HepG2 (cell line): ENCODE results near the gene IL3RA. TPM values are rescaled to one million over a fixed set of nuclear protein-coding genes. Genes with fewer than 3 reads are reported as not detected.

ENCODE experiments used
- EZH2 ChIP-seq: conservative IDR thresholded peaks from 2 replicates; pipeline ENCODE4 v1.6.1; 2012; ENCODE audit warnings: mild to moderate bottlenecking, low read depth, low read length, moderate library complexity
- FLYWCH1 ChIP-seq: sonication (generic); formaldehyde crosslinking; IDR thresholded peaks from 2 replicates; pipeline ENCODE4 v1.8.1; 2023; ENCODE audit warnings: mild to moderate bottlenecking, missing genetic modification reagents
- KLF12 ChIP-seq: sonication (generic); formaldehyde crosslinking; IDR thresholded peaks from 2 replicates; pipeline ENCODE4 v1.4.0; 2020; ENCODE audit warnings: missing genetic modification reagents, borderline replicate concordance
- NCOA2 ChIP-seq: sonication (generic); formaldehyde crosslinking; IDR thresholded peaks from 2 replicates; pipeline ENCODE4 v1.8.0; 2022; ENCODE audit warnings: inconsistent platforms
- NFE2 ChIP-seq: sonication (generic); formaldehyde crosslinking; IDR thresholded peaks from 2 replicates; pipeline ENCODE4 v1.4.0; 2020; ENCODE audit warnings: missing genetic modification reagents
- NR2F1 ChIP-seq, 2 experiments: fragments of 450-650 bp in 1 of 2; formaldehyde crosslinking in 1 of 2; IDR thresholded peaks; 2 replicates each; pipeline versions ENCODE4 v1.5.0 to v1.6.1; 2016 to 2020; ENCODE audit warnings: mild to moderate bottlenecking in 1 of 2, missing compliant biosample characterization in 1 of 2, missing genetic modification reagents in 1 of 2, moderate library complexity in 1 of 2
- SIX4 ChIP-seq: sonication (generic); formaldehyde crosslinking; IDR thresholded peaks from 2 replicates; pipeline ENCODE4 v1.4.0; 2020; ENCODE audit warnings: missing genetic modification reagents
- STAT5B ChIP-seq: sonication (generic); formaldehyde crosslinking; IDR thresholded peaks from 2 replicates; pipeline ENCODE4 v1.4.0; 2020; ENCODE audit warnings: missing genetic modification reagents
- ZBTB3 ChIP-seq: sonication (generic); formaldehyde crosslinking; IDR thresholded peaks from 2 replicates; pipeline ENCODE4 v1.4.0; 2020; ENCODE audit warnings: low read depth, mild to moderate bottlenecking, moderate library complexity, missing genetic modification reagents, borderline replicate concordance
- ZIK1 ChIP-seq: sonication (generic); formaldehyde crosslinking; IDR thresholded peaks from 2 replicates; pipeline ENCODE4 v1.5.0; 2020; ENCODE audit warnings: mild to moderate bottlenecking, low read depth, missing genetic modification reagents, borderline replicate concordance
- ZNF30 ChIP-seq: sonication (generic); formaldehyde crosslinking; IDR thresholded peaks from 2 replicates; pipeline ENCODE4 v1.5.0; 2020; ENCODE audit warnings: mild to moderate bottlenecking, missing genetic modification reagents
- ZNF382 ChIP-seq: sonication (generic); formaldehyde crosslinking; IDR thresholded peaks from 2 replicates; pipeline ENCODE4 v1.5.0; 2020; ENCODE audit warnings: missing genetic modification reagents, mild to moderate bottlenecking, borderline replicate concordance
- ZNF552 ChIP-seq: sonication (generic); formaldehyde crosslinking; IDR thresholded peaks from 2 replicates; pipeline ENCODE4 v1.9.0; 2022; ENCODE audit warnings: missing genetic modification reagents, mild to moderate bottlenecking, borderline replicate concordance
- ZNF567 ChIP-seq: sonication (generic); formaldehyde crosslinking; IDR thresholded peaks from 2 replicates; pipeline ENCODE4 v1.8.1; 2023; ENCODE audit warnings: mild to moderate bottlenecking, missing genetic modification reagents, borderline replicate concordance
- ZNF629 ChIP-seq: sonication (generic); formaldehyde crosslinking; conservative IDR thresholded peaks from 2 replicates; pipeline ENCODE4 v1.5.0; 2020; ENCODE audit warnings: missing genetic modification reagents
- ZNF709 ChIP-seq: sonication (generic); formaldehyde crosslinking; IDR thresholded peaks from 2 replicates; pipeline ENCODE4 v1.5.0; 2020; ENCODE audit warnings: mild to moderate bottlenecking, missing genetic modification reagents
- ZNF776 ChIP-seq: sonication (generic); formaldehyde crosslinking; IDR thresholded peaks from 2 replicates; pipeline ENCODE4 v1.4.0; 2020; ENCODE audit warnings: mild to moderate bottlenecking, missing genetic modification reagents
- ZNF782 ChIP-seq: sonication (generic); formaldehyde crosslinking; IDR thresholded peaks from 2 replicates; pipeline ENCODE4 v1.4.0; 2020; ENCODE audit warnings: missing genetic modification reagents, mild to moderate bottlenecking, borderline replicate concordance
- ZNF850 ChIP-seq: sonication (generic); formaldehyde crosslinking; conservative IDR thresholded peaks from 2 replicates; pipeline ENCODE4 v1.9.0; 2021; ENCODE audit warnings: mild to moderate bottlenecking, missing genetic modification reagents
- polyA plus RNA-seq, 8 experiments: library from polyadenylated mRNA; depleted of rRNA in 3 of 8; stranded (reverse) in 7 of 8; unstranded in 1 of 8; fragments of >200 nt; fragmentation: Illumina TruSeq in 4 of 8; extraction: Trizol in 4 of 8; gene quantifications; 2 replicates each; pipeline versions ENCODE4 v1.2.1 to v1.2.3, GENCODE V29; 2011 to 2016; ENCODE audit warnings: low read depth in 4 of 8, missing spikeins in 1 of 8, mixed read lengths in 1 of 8; ENCODE audit not compliant: insufficient read depth in 1 of 8
- total RNA-seq, 5 experiments: library from RNA; depleted of rRNA; stranded (reverse); fragments of >200 nt; fragmentation: Illumina TruSeq; extraction: Trizol; gene quantifications; 2 replicates each; pipeline ENCODE4 v1.2.3, GENCODE V29; 2016; ENCODE audit warnings: low read depth in 1 of 5
- TF ChIP-seq, protein P1 (sequence below): IDR thresholded peaks from 2 replicates; pipeline ENCODE4 v1.6.1; 2016; ENCODE audit warnings: low read depth, missing genetic modification reagents, missing compliant biosample characterization
- TF ChIP-seq, protein P2 (sequence below): sonication (generic); formaldehyde crosslinking; IDR thresholded peaks from 2 replicates; pipeline ENCODE4 v1.5.1; 2020; ENCODE audit warnings: missing genetic modification reagents, mild to moderate bottlenecking, borderline replicate concordance

IL3RA gene
- total and polyA plus RNA-seq, 2 of the 13 experiments (the other 11 are each of a cell fraction or from before 2014, with no cell fraction given): not detected

GRCh38 chrX:1391707-1392375, 55.3 kb downstream of the IL3RA start, which contains the start of gene SLC25A6 (continued):
- TF ChIP-seq, protein P1, sequence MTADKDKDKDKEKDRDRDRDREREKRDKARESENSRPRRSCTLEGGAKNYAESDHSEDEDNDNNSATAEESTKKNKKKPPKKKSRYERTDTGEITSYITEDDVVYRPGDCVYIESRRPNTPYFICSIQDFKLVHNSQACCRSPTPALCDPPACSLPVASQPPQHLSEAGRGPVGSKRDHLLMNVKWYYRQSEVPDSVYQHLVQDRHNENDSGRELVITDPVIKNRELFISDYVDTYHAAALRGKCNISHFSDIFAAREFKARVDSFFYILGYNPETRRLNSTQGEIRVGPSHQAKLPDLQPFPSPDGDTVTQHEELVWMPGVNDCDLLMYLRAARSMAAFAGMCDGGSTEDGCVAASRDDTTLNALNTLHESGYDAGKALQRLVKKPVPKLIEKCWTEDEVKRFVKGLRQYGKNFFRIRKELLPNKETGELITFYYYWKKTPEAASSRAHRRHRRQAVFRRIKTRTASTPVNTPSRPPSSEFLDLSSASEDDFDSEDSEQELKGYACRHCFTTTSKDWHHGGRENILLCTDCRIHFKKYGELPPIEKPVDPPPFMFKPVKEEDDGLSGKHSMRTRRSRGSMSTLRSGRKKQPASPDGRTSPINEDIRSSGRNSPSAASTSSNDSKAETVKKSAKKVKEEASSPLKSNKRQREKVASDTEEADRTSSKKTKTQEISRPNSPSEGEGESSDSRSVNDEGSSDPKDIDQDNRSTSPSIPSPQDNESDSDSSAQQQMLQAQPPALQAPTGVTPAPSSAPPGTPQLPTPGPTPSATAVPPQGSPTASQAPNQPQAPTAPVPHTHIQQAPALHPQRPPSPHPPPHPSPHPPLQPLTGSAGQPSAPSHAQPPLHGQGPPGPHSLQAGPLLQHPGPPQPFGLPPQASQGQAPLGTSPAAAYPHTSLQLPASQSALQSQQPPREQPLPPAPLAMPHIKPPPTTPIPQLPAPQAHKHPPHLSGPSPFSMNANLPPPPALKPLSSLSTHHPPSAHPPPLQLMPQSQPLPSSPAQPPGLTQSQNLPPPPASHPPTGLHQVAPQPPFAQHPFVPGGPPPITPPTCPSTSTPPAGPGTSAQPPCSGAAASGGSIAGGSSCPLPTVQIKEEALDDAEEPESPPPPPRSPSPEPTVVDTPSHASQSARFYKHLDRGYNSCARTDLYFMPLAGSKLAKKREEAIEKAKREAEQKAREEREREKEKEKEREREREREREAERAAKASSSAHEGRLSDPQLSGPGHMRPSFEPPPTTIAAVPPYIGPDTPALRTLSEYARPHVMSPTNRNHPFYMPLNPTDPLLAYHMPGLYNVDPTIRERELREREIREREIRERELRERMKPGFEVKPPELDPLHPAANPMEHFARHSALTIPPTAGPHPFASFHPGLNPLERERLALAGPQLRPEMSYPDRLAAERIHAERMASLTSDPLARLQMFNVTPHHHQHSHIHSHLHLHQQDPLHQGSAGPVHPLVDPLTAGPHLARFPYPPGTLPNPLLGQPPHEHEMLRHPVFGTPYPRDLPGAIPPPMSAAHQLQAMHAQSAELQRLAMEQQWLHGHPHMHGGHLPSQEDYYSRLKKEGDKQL (CRISPR knock-in tag): no peak
- peak; percentile 25; the same call in 1 of the 2 replicates for TF ChIP-seq ZNF629 (CRISPR knock-in tag)
- TF ChIP-seq ZNF382 (CRISPR knock-in tag): no peak
- no peak for TF ChIP-seq SIX4 (CRISPR knock-in tag)
- no peak; the same call in 1 of the 2 replicates for TF ChIP-seq ZNF552 (CRISPR knock-in tag)
- no peak for TF ChIP-seq ZNF30 (CRISPR knock-in tag)
- TF ChIP-seq NCOA2 (CRISPR knock-in tag): no peak; the same call in 1 of the 2 replicates
- TF ChIP-seq ZNF776 (CRISPR knock-in tag): peak; percentile 94
- TF ChIP-seq ZNF850 (CRISPR knock-in tag): 0 out of 2 replicates have a peak, but pooled peaks have one; percentile 11
- TF ChIP-seq ZNF567 (CRISPR knock-in tag): no peak; the same call in 1 of the 2 replicates
- TF ChIP-seq ZIK1 (CRISPR knock-in tag): no peak; the same call in none of the 2 replicates
- TF ChIP-seq ZNF782 (CRISPR knock-in tag): peak; percentile 79; the same call in 1 of the 2 replicates
- TF ChIP-seq STAT5B (CRISPR knock-in tag): peak; percentile 43; the same call in 1 of the 2 replicates
- TF ChIP-seq ZBTB3 (CRISPR knock-in tag): no peak
- TF ChIP-seq ZNF709 (CRISPR knock-in tag): peak; percentile 80; the same call in 1 of the 2 replicates
- TF ChIP-seq, protein P2, sequence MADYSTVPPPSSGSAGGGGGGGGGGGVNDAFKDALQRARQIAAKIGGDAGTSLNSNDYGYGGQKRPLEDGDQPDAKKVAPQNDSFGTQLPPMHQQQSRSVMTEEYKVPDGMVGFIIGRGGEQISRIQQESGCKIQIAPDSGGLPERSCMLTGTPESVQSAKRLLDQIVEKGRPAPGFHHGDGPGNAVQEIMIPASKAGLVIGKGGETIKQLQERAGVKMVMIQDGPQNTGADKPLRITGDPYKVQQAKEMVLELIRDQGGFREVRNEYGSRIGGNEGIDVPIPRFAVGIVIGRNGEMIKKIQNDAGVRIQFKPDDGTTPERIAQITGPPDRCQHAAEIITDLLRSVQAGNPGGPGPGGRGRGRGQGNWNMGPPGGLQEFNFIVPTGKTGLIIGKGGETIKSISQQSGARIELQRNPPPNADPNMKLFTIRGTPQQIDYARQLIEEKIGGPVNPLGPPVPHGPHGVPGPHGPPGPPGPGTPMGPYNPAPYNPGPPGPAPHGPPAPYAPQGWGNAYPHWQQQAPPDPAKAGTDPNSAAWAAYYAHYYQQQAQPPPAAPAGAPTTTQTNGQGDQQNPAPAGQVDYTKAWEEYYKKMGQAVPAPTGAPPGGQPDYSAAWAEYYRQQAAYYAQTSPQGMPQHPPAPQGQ (CRISPR knock-in tag): peak; percentile 84; the same call in 1 of the 2 replicates
- no peak for TF ChIP-seq NFE2 (CRISPR knock-in tag)
- TF ChIP-seq KLF12 (CRISPR knock-in tag): peak; percentile 74; the same call in 1 of the 2 replicates
- TF ChIP-seq FLYWCH1 (CRISPR knock-in tag): no peak
- TF ChIP-seq EZH2: no peak
- no peak for TF ChIP-seq NR2F1 (CRISPR knock-in tag; IDR thresholded peaks at IDR 0.05)
